ENCODE measurements around the gene MPEG1.

MPEG1 gene

GRCh38 chr11:59212744-59213631 is at the start of gene MPEG1:
Gene MPEG1, minus strand, starts transcription at chr11:59212927. Its CDS starts 62 bp downstream, at chr11:59212865.
- no peak for FAIRE-seq
- TF ChIP-seq POLR2A (IDR thresholded peaks at IDR 0.05; ENCODE audit: low read depth, low read length): no peak
- DNase-seq (ENCODE audit: insufficient read length, low spot score): no peak

- no peak for FAIRE-seq
- TF ChIP-seq POLR2A (IDR thresholded peaks at IDR 0.05; ENCODE audit: low read depth, low read length): no peak
- no peak for DNase-seq (ENCODE audit: insufficient read length, low spot score)
Observed at GRCh38 chr11:59262177-59262818, 49.6 kb upstream of the MPEG1 start.

- no peak for TF ChIP-seq POLR2A (IDR thresholded peaks at IDR 0.05; ENCODE audit: low read depth, low read length)
- DNase-seq (ENCODE audit: insufficient read length, low spot score) (no peak), FAIRE-seq (no peak)
Observed at GRCh38 chr11:59261150-59261549, 48.4 kb upstream of the MPEG1 start.

- DNase-seq (ENCODE audit: insufficient read length, low spot score) (no peak), FAIRE-seq (no peak)
- no peak for TF ChIP-seq POLR2A (IDR thresholded peaks at IDR 0.05; ENCODE audit: low read depth, low read length)
Observed at GRCh38 chr11:59259867-59260475, 47.2 kb upstream of the MPEG1 start.

GRCh38 chr11:59259047-59259446 is 46.3 kb upstream of the MPEG1 start:
- DNase-seq (ENCODE audit: insufficient read length, low spot score) (no peak), FAIRE-seq (no peak)
- no peak for TF ChIP-seq POLR2A (IDR thresholded peaks at IDR 0.05; ENCODE audit: low read depth, low read length)

GRCh38 chr11:59255281-59255680 is 42.6 kb upstream of the MPEG1 start:
- no peak for TF ChIP-seq POLR2A (IDR thresholded peaks at IDR 0.05; ENCODE audit: low read depth, low read length)
- DNase-seq (ENCODE audit: insufficient read length, low spot score) (no peak), FAIRE-seq (no peak)

GRCh38 chr11:59254286-59254685 is 41.6 kb upstream of the MPEG1 start:
- TF ChIP-seq POLR2A (IDR thresholded peaks at IDR 0.05; ENCODE audit: low read depth, low read length): no peak
- DNase-seq (ENCODE audit: insufficient read length, low spot score): no peak
- no peak for FAIRE-seq

- DNase-seq (ENCODE audit: insufficient read length, low spot score) (no peak), FAIRE-seq (no peak)
- no peak for TF ChIP-seq POLR2A (IDR thresholded peaks at IDR 0.05; ENCODE audit: low read depth, low read length)
Observed at GRCh38 chr11:59253001-59253400, 40.3 kb upstream of the MPEG1 start.

- TF ChIP-seq POLR2A (IDR thresholded peaks at IDR 0.05; ENCODE audit: low read depth, low read length): no peak
- FAIRE-seq (no peak), DNase-seq (ENCODE audit: insufficient read length, low spot score) (no peak)
Observed at GRCh38 chr11:59249535-59249934, 36.8 kb upstream of the MPEG1 start.

GRCh38 chr11:59247531-59248227 is 35.0 kb upstream of the MPEG1 start:
- no peak for FAIRE-seq
- DNase-seq (ENCODE audit: insufficient read length, low spot score): no peak
- no peak for TF ChIP-seq POLR2A (IDR thresholded peaks at IDR 0.05; ENCODE audit: low read depth, low read length)

- TF ChIP-seq POLR2A (IDR thresholded peaks at IDR 0.05; ENCODE audit: low read depth, low read length): no peak
- FAIRE-seq (no peak), DNase-seq (ENCODE audit: insufficient read length, low spot score) (no peak)
Observed at GRCh38 chr11:59243633-59244032, 30.9 kb upstream of the MPEG1 start.

- FAIRE-seq (no peak), DNase-seq (ENCODE audit: insufficient read length, low spot score) (no peak)
- TF ChIP-seq POLR2A (IDR thresholded peaks at IDR 0.05; ENCODE audit: low read depth, low read length): no peak
Observed at GRCh38 chr11:59240322-59240721, 27.6 kb upstream of the MPEG1 start.

- no peak for TF ChIP-seq POLR2A (IDR thresholded peaks at IDR 0.05; ENCODE audit: low read depth, low read length)
- FAIRE-seq (no peak), DNase-seq (ENCODE audit: insufficient read length, low spot score) (no peak)
Observed at GRCh38 chr11:59226396-59226795, 13.7 kb upstream of the MPEG1 start.

GRCh38 chr11:59225017-59225416 is 12.3 kb upstream of the MPEG1 start:
- TF ChIP-seq POLR2A (IDR thresholded peaks at IDR 0.05; ENCODE audit: low read depth, low read length): no peak
- FAIRE-seq: no peak
- DNase-seq (ENCODE audit: insufficient read length, low spot score): no peak

All from H54 (cell line).